GM12892 (cell line): ENCODE measurements around the gene LMF1.

ENCODE experiments used
- DNase-seq: peaks from one replicate; pipeline ENCODE4 v3.0.0; 2011; ENCODE audit not compliant: insufficient read length
- FAIRE-seq: peaks from 2 replicates; lab custom pipeline; 2011; peaks lifted over from hg19 to GRCh38; lab: Jason Lieb, UNC
- POLR2A ChIP-seq: IDR thresholded peaks from 2 replicates; pipeline ENCODE4 v1.6.1; 2011; ENCODE audit warnings: low read depth, low read length, control low read depth
- POLR2AphosphoS5 ChIP-seq: IDR thresholded peaks from 2 replicates; pipeline ENCODE4 v1.6.1; 2011; ENCODE audit warnings: low read depth, low read length, control low read depth
- TAF1 ChIP-seq: IDR thresholded peaks from 2 replicates; pipeline ENCODE4 v1.6.1; 2011; ENCODE audit warnings: low read depth, mild to moderate bottlenecking, control low read depth, low read length, borderline replicate concordance

The LMF1 gene

GRCh38 chr16:1000608-1001007, 29.8 kb upstream of the LMF1 start:
- DNase-seq = no peak
- no peak for FAIRE-seq
- no peak for TF ChIP-seq POLR2A
- TF ChIP-seq POLR2AphosphoS5 = no peak
- no peak for TF ChIP-seq TAF1

GRCh38 chr16:999677-1000076, 28.9 kb upstream of the LMF1 start:
- TF ChIP-seq POLR2A (no peak), POLR2AphosphoS5 (no peak), TAF1 (no peak)
- FAIRE-seq (no peak), DNase-seq (no peak)

GRCh38 chr16:998615-999014, 27.8 kb upstream of the LMF1 start:
- TF ChIP-seq POLR2AphosphoS5 (no peak), POLR2A (no peak), TAF1 (no peak)
- DNase-seq = no peak
- no peak for FAIRE-seq

- TF ChIP-seq POLR2AphosphoS5 (no peak), POLR2A (no peak), TAF1 (no peak)
- no peak for FAIRE-seq
- DNase-seq = no peak
Observed at GRCh38 chr16:998211-998610, 27.4 kb upstream of the LMF1 start.

GRCh38 chr16:997440-998051, 26.8 kb upstream of the LMF1 start:
- DNase-seq = no peak
- FAIRE-seq = no peak
- no peak for TF ChIP-seq POLR2A
- no peak for TF ChIP-seq POLR2AphosphoS5
- no peak for TF ChIP-seq TAF1

- FAIRE-seq (no peak), DNase-seq (no peak)
- TF ChIP-seq POLR2A (no peak), POLR2AphosphoS5 (no peak), TAF1 (no peak)
Observed at GRCh38 chr16:996681-997080, 25.9 kb upstream of the LMF1 start.

- DNase-seq = no peak
- FAIRE-seq = no peak
- TF ChIP-seq POLR2A = no peak
- no peak for TF ChIP-seq TAF1
Observed at GRCh38 chr16:995783-996182, 25.0 kb upstream of the LMF1 start.

GRCh38 chr16:995087-995486, 24.3 kb upstream of the LMF1 start:
- DNase-seq (no peak), FAIRE-seq (no peak)
- TF ChIP-seq POLR2A = no peak

GRCh38 chr16:993731-994130, 22.9 kb upstream of the LMF1 start:
- no peak for TF ChIP-seq POLR2AphosphoS5
- TF ChIP-seq TAF1 = no peak
- TF ChIP-seq POLR2A = no peak
- no peak for FAIRE-seq

GRCh38 chr16:991773-992172, 21.0 kb upstream of the LMF1 start:
- DNase-seq (no peak), FAIRE-seq (no peak)
- no peak for TF ChIP-seq POLR2A
- TF ChIP-seq TAF1 = no peak
- no peak for TF ChIP-seq POLR2AphosphoS5

More at GRCh38 chr16:993731-994130, 22.9 kb upstream of the LMF1 start:
- no peak for DNase-seq

GRCh38 chr16:991345-991744, 20.6 kb upstream of the LMF1 start:
- no peak for FAIRE-seq
- TF ChIP-seq POLR2AphosphoS5 (no peak), POLR2A (no peak), TAF1 (no peak)
- no peak for DNase-seq

GRCh38 chr16:990516-991291, 19.9 kb upstream of the LMF1 start:
- FAIRE-seq (no peak), DNase-seq (no peak)
- TF ChIP-seq POLR2A = no peak
- TF ChIP-seq TAF1 = no peak
- no peak for TF ChIP-seq POLR2AphosphoS5

GRCh38 chr16:989354-989814, 18.6 kb upstream of the LMF1 start:
- DNase-seq (no peak), FAIRE-seq (no peak)
- no peak for TF ChIP-seq POLR2A
- no peak for TF ChIP-seq POLR2AphosphoS5
- no peak for TF ChIP-seq TAF1
